GM10266 (cell line): ENCODE measurements around the gene CPZ.

ENCODE experiments used
- DNase-seq: peaks from one replicate; pipeline ENCODE4 v3.0.0; 2012; ENCODE audit errors: extremely low spot score
- TF ChIP-seq, protein P1 (sequence below): IDR thresholded peaks from 2 replicates; pipeline ENCODE4 v1.5.1; 2012; ENCODE audit warnings: mild to moderate bottlenecking, low read depth; ENCODE audit not compliant: control insufficient read depth, insufficient read depth; ENCODE audit errors: missing control alignments

Gene CPZ

DNA sequence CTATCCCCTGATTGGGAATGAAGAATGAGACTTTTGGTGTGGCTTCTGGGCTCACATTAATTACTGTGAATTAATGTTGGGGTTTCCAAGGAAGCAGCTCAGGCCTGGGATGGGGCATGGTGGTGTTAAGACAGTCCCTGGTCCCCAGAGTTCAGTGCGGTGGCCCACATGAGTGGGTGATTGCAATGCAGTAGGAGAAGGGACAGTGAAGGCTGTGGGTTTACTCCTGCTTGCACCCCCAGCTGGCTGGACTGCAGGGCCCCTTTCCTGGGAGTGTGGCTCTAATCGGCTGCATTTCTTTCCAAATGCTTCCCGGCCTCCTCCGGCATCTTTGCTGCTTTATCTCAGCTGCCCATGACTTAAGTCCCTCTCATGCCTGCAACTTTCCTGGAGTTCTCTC, 40.5 kb upstream of the CPZ start:
- TF ChIP-seq, protein P1, sequence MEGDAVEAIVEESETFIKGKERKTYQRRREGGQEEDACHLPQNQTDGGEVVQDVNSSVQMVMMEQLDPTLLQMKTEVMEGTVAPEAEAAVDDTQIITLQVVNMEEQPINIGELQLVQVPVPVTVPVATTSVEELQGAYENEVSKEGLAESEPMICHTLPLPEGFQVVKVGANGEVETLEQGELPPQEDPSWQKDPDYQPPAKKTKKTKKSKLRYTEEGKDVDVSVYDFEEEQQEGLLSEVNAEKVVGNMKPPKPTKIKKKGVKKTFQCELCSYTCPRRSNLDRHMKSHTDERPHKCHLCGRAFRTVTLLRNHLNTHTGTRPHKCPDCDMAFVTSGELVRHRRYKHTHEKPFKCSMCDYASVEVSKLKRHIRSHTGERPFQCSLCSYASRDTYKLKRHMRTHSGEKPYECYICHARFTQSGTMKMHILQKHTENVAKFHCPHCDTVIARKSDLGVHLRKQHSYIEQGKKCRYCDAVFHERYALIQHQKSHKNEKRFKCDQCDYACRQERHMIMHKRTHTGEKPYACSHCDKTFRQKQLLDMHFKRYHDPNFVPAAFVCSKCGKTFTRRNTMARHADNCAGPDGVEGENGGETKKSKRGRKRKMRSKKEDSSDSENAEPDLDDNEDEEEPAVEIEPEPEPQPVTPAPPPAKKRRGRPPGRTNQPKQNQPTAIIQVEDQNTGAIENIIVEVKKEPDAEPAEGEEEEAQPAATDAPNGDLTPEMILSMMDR, result no peak
- no peak for DNase-seq

DNA sequence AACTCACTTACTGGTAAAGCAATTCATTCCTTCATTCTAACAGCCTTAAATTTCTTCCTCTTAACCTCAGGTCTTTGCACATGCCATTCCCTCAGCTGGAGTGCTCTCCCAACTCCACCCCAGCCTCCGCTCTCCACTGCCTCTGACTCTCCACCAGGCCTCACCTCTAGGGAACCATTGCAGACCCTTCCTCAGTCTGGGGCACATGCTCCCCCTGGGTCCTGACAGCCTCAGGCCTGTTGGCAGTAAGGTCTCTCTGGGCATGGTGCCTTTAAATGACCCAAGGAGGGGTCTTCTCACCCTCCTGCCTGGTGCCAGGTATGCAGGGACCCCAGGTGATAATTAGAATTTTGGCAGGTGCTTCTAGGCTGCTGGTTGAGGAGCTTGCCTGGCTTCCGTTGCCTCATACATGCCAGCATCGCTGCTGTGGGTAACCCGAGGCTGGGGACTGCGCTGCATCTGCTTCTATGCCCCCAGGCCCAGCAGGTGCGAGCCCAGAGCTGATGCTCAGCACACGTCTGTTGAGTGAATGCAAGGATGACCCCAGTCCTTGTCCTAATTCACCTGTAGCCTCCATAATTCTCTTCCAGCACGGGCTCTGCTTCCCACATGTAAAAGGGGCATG, 39.9 kb upstream of the CPZ start:
- DNase-seq, result no peak
- TF ChIP-seq, protein P1, result no peak

DNA sequence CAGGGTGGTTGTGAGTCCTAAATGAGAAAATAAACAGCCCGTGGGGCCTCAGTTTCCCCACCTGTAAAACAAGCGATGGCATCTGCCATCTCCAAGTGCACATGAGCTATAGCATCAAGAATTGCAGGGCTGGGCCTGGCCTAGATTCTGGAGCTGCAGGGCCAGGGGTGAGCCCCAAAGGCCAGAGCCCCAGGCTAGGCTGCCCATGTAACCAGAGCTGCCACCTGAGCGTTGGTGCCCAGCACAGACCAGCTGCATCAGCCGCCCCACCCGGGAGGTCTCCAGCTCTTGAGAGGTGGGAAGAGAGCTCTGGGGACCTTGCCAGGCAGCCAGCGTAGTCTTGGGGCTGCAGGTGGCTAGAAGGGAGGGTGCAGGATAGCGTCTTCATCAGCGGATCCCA, 39.3 kb upstream of the CPZ start:
- TF ChIP-seq, protein P1, result no peak

DNA sequence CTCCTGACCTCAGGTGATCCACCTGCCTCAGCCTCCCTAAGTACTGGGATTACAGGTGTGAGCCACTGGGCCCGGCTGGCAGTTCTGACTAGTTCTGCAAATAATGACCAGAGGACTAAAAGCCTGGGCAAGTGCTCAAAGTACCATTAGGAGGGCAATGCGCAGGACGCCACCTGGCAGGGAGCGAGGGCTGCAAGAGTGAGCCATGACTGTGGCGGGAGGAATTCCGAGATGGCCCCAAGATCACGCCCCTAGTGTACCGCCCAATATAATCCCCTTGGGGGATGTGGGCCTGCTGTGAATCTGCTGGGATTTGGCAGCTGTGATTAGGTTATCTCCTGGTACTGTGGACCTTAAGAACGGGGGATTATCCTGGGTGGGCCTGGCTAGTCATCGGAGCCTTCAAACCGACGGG, 38.6 kb upstream of the CPZ start:
- TF ChIP-seq, protein P1, result no peak
- DNase-seq, result no peak

More for the DNA sequence above, 39.3 kb upstream of the CPZ start:
- DNase-seq, result no peak

DNA sequence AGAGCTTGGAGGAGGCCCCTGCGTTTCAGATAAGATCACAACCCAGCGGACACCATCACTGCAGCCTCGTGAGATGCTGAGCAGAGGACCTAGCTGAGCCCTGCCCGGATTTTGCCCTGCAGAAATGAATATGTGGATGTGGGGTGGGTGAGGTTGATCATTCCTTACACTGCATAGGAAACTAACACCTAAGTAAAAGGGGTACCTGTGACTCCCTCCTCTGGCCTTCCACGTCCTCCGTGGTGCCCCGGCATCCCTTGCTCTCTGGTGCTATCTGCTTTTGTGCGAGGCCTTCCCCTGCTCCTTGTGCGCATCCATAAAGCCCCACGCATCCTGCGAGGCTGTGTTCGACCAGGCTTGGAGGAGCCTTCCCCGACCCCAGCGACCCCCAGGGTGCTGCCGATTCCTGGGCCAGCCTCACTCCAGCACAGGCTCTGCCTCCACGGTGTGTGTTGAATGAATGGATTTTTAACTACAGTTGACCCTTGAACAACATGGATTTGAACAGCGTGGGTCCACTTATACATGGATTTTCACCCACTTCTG, 37.9 kb upstream of the CPZ start:
- no peak for DNase-seq
- TF ChIP-seq, protein P1, result no peak

DNA sequence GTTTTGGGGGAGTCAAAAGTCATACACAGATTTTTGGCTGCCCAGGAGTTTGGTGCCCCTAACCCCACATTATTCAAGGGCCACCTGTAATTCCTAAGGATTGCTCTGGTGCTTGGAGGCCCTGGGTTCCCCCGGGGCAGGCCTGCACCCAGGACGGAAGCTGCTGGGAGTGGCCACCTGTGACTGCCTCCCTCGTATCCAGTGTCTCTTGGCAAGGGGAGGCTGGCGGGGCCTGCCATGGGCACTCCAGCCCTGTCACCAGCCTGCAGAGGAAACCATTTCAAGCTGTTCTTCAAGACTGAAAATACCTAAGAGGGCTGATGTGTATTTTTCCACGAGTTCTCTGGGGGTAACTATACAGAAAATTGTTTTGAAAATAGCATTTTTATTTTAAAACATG, 36.8 kb upstream of the CPZ start:
- DNase-seq, result no peak
- TF ChIP-seq, protein P1, result no peak

DNA sequence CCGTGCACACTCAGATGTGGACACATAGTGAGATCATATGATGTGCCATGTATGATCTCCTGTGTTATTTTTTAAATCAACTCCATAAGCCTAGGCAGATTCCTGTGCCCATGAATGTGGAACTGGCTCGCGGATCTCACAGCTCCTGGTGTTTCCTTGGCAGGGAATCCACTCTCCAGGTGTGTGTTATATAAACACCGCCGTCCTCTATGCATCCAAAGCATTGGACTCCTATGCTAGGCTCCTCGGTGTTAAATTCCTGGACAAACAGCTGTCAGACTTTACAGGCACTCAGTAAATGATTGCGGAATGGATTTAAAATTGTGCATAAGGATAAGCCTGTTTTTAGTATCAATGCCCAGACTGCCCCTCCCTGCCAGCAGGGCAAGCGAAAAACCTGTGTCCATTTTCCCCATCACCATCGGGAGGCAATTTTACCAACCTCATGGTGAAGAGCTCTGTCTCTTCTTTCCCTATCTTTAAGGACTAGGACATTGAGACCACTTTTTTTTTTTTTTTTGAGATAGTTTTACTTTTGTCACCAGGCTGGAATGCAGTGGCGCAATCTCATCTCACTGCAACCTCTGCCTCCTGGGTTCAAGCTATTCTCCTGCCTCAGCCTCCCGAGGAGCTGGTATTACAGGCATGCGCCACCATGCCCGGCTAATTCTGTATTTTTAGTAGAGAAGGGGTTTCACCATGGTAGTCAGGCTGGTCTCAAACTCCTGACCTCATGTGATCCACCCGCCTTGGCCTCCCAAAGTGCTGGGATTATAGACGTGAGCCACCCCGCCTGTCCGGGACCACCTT, 36.0 kb upstream of the CPZ start:
- TF ChIP-seq, protein P1, result no peak
- no peak for DNase-seq
